NCI-H2029 (cell line): ENCODE measurements around the gene LBX2.

Experiments
- DNase-seq: peaks from one replicate; lab custom pipeline; 2025; lab: John Stamatoyannopoulos, UW

Gene LBX2

DNA sequence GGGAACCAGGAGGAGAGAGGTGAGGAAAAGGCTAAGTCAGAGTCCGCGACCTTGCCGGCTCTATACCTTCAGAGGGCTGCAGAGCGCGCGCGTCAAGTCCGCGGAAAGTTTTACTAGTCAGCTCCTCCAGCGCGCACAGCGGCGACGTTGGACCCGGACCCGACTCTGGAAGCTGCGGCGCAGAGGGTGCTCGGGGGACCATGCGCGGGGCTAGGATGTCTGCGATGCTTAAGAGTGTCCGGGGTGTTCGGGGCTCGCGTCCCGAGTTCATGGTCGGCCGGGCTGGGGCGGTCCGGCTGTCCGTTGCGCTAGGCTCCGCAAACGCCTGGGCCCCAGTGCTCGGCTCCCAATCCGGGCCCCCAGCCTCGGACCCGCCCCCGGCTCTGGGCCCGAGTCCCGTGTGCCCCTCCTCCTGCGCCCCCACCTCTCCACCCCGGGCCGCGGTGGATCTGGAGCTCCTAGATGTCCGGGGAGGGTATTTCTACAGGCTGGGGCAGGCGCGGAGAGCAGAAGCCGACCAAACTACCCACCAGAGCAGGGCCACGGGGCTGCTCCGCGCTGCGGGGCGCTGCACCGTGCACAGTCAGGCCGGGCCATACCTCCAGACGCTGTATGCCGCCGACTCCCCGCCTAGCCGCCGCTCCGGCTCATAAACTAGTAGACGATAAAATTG lies at the start of gene LBX2:
Gene LBX2 (minus strand): TSS at position 337 of the 673 bp plus-strand sequence. CDS start 66 bp downstream, at position 271.
- DNase-seq: no peak

GRCh38 chr2:74548285-74548899 lies 49.0 kb upstream of the LBX2 start:
- DNase-seq: no peak

DNA sequence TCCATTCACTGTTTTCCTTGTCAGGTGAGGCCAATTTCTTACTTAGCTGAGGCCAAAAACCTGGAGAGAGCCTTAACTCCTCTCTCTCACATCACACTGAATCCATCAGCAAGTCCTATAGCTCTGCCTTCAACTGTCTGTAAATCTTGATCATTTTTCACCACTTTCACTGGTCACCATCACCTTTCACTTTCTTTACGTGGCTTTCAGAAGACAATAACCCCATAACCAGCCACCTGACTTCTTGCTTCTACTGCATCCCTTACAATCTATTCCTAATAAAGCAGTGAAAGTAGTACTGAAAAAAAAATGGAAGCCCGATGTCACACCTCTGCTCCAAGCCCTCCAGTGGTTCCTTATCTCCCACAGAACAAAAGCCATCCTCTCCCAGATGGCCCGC lies 46.6 kb upstream of the LBX2 start:
- no peak for DNase-seq

- no peak for DNase-seq
Observed at GRCh38 chr2:74544634-74545033, 45.2 kb upstream of the LBX2 start.

DNA sequence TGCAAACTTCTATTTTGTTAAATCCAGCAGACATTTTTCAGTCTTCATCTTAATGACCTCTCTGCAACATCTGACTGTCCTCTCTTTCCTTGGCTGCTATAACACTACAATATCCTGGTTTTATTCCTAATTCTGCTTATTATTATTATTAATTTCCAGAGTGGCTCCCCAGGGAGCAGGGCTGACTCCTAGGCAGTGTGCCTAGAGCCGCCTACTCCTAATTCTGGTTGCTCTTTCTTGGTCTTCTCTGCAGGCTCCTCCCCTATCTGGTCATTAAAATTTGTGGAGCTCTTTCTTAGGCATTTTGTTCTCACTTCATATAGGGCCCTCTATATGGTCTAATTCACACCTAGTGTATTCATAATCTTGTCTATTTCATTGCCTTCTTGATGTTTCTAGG lies 43.6 kb upstream of the LBX2 start:
- no peak for DNase-seq

DNA sequence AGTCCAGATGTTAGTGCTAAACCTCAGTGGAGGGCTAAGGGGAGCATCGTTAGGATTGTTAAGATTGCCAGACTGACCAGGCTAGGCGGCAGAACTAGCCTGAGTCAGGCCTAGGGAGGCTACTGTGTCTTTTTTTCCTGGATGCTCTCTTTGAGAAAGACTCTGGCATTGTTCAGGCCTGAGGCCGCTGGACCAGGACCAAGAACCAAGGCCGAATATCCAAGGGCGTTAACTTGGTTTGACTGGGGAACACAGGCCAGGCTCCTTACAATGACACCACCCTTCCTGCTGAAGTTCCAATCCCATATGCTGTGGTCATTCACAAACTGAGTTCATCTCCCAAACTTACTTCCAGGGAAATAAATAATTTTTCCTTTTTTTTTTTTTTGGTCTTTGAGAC lies 40.9 kb upstream of the LBX2 start:
- no peak for DNase-seq

GRCh38 chr2:74538881-74539339 lies 39.5 kb upstream of the LBX2 start:
- DNase-seq: no peak

DNA sequence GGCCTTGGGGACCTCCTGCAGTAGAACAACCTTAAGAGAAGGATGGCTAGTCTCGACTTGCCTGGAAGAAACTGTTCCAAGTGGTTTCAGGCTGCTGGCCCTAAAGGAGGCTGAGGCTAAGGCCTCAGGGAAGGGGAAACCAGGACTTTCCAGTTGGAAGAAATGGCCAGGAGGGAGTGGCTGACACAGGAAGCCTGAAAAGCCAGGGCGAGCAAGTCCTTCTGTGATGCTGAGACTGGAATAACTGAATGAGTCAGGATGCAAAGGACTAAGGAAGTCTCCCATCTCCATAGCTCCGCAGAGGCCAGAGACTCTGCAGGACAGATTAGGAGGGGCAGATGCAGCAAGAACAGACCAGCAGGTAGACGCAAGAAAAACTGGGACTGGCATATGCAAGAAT lies 37.7 kb upstream of the LBX2 start:
- DNase-seq: no peak

DNA sequence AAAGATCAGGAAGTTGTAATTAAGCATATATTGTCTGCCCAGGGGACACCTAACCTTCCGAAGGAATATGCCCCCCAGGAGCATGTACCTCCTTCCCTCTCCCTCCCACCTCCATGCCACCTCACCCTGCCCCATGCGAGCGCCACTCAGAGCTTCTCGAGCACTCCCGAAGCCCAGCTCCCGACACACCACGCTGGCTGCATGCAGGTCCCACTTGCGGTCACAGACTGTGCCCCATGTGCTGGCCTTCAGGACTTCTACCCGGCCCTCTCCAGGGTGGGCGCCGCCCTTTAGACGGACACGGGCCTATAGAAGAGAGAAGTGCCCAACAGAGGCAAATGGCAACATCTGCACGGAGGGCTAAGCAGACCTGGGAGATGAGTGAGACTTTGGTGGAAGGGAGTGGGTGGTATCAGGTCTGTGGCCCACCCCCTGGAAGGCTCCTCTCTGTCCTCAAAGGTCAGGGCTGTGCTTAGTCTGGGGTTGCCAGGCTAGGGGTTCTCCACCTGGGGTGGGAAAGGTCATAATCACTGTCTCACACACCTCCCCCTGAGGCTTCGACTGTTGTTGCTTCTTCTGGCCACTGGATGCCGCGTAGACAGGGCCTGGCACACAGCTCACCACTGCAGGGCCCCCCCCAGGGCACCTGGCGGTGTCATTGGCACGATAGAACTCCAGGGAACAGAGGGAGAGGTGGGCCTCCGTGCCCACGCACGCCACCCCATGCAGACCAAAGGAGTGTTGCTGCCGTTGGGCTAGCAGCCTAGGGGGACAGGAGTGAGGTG lies 37.0 kb upstream of the LBX2 start:
- no peak for DNase-seq

- DNase-seq: no peak
Observed at GRCh38 chr2:74535440-74535965, 36.1 kb upstream of the LBX2 start.

GRCh38 chr2:74534411-74534810 lies 35.0 kb upstream of the LBX2 start:
- no peak for DNase-seq

GRCh38 chr2:74533464-74533863 lies 34.1 kb upstream of the LBX2 start:
- DNase-seq: no peak

DNA sequence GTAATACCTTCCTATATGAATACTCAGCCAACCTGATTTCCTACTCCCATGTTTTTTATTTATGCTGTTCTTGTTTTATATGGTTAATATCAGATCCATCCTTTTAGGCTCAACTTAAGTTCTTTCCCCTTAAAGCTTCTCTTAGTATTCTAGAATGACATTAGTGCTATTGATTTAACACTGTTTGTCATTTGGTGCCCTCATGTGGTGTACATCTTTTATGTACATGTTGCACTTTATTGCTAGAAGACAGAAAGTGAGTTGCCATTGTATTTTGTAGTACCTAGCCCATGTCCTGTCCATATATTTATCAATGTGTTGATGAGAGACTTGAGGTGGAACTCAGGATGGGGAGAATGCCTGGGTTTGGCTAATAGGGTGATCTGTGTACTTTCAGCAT lies 32.8 kb upstream of the LBX2 start:
- DNase-seq: no peak

DNA sequence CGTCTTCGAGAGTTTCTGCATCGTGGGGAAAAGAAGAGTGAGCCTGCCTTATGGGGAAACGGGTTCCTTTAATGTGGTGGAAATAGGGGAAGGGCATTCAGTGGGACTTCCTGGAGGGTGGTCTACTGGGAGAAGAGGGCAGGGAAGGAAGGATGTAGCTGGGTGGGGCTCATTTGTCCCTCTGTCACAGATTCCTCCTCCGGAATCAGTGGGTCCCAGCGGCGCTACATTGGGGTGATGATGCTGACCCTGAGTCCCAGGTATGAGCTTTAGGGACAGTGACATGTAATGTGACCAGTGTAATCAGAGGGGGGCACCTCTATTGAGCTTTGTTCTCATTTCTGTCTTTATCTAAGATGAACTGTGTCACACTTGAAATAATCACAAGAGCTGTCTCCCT lies 32.3 kb upstream of the LBX2 start:
- no peak for DNase-seq

GRCh38 chr2:74530239-74531187 lies 31.1 kb upstream of the LBX2 start:
- DNase-seq: no peak

- DNase-seq: peak; percentile 96
Observed at GRCh38 chr2:74529357-74530238, 30.2 kb upstream of the LBX2 start, which contains the start of the genes AUP1 and HTRA2. AUP1 (minus strand) TSS chr2:74529706; CDS start chr2:74529629, 77 bp downstream. HTRA2 (plus strand) TSS chr2:74529933; CDS start chr2:74530007, 74 bp downstream.

DNA sequence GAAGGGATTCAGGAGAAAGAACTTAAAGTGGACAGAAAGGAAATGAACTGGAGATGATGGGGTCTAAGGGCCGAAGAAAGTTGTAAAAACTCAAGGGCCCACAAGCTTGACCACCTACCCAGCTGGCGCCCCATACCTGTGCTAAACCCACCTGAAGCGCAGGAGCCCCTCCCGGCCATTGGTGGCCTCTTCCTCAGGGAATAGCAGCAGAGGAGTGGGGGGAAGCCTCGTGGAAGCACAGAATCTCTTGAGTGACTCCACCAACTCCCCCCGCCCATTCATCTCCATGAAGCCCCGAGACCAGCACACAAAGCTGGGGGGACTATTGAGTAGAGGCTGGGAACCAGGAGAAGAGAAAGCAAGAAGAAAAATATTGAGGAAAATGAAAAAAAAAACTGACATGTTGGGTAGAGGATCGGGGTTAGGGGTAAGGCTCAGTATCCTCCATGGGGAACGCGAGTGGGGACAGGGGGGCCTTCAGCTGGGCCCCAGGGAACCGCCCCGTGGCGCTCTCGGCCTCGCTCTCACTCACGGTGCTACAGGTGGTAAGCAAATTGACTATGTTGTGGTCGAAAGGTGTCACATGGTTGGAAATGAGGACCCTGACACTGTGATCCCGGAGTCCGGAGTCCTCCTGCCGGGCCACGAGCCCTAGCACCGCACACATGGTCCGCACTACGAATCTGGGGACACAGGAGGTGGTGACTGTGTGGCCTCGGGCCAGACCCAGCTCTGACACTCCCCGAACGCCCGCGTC lies 29.4 kb upstream of the LBX2 start:
- no peak for DNase-seq

GRCh38 chr2:74527741-74528140 lies 28.3 kb upstream of the LBX2 start:
- DNase-seq: no peak

- DNase-seq: no peak
Observed at GRCh38 chr2:74526649-74527230, 27.3 kb upstream of the LBX2 start.
